HG03520 (cell line): Measurements from ENCODE around the gene TMEM214.

Source experiments
- ATAC-seq: cut with Tn5 transposase; IDR thresholded peaks from one replicate; pipeline ENCODE4 v1.9.1; 2021; ENCODE audit warnings: mild to moderate bottlenecking, moderate library complexity; ENCODE audit not compliant: unreplicated experiment

The TMEM214 gene, protein sequence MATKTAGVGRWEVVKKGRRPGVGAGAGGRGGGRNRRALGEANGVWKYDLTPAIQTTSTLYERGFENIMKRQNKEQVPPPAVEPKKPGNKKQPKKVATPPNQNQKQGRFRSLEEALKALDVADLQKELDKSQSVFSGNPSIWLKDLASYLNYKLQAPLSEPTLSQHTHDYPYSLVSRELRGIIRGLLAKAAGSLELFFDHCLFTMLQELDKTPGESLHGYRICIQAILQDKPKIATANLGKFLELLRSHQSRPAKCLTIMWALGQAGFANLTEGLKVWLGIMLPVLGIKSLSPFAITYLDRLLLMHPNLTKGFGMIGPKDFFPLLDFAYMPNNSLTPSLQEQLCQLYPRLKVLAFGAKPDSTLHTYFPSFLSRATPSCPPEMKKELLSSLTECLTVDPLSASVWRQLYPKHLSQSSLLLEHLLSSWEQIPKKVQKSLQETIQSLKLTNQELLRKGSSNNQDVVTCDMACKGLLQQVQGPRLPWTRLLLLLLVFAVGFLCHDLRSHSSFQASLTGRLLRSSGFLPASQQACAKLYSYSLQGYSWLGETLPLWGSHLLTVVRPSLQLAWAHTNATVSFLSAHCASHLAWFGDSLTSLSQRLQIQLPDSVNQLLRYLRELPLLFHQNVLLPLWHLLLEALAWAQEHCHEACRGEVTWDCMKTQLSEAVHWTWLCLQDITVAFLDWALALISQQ

DNA sequence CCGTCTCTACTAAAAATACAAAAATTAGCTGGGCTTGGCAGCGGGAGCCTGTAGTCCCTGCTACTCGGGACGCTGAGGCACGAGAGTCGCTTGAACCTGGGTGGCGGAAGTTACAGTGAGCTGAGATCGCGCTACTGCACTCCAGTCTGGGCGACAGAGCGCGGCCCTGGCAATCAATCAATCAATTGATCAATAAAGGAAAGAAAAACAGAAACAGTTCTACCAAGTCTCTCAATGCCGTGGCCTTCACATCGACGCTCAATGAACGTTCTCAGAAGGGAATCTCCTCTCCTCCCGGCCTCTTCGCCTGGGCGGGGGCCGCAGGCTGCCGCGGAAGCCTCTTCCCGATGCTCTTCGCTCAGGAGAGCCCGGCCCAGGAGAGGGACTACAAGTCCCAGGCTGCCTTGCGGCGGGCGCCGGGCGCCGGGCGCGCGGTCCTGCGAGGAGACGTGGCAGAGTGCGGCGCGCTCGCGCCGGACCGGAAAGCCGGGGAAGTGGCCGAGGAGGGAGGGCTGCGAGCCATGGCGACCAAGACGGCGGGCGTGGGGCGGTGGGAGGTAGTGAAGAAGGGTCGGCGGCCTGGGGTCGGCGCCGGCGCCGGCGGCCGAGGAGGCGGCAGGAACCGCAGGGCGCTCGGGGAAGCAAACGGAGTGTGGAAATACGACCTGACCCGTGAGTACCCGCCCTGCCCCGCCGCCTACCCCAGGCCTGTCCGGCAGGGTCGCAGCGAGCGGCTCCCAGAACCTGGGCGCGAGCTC is at the start of gene TMEM214:
TSS of gene TMEM214 (plus strand) at position 471 of the 758 bp plus-strand sequence. CDS start at position 522, 51 bp downstream.
- peak; percentile 83 for ATAC-seq

DNA sequence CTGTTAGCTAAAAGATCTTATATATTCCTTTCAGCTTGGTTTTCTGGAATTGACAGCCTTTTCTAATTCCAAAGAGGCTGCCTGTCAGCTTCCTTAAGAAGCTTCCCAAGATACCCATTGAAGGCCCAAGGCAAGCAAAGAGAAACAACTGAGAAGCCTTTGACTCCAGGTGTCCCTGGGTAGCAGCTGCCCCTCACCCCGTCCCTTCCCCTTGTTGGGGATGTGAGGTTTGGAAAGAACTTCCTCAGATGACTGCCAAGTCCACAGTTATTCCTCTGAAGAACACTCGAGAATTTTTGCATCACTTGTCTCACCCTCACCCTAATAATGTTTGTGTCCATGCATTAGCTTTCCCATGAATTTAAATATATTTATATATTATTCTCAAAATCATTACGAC is 49.0 kb upstream of the TMEM214 start:
- no peak for ATAC-seq

DNA sequence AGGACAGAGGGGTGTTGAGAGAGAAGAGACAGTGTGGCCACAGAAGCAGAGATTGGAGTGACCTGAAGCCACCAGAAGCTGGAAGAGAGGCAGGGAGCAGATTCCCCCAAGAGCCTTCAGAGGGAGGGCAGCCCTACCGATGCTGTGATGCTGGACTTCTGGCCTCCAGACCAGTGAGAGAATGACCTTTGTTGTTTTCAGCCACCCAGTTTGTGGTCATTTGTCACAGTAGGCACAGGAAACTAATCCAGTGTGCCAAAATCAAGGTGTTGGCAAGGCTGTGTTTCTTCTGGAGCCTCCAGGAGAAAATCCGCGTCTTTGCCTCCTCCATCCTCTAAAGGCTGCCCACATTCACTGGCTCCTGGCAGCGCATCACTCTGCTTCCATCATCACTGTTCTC is 47.0 kb upstream of the TMEM214 start:
- no peak for ATAC-seq

DNA sequence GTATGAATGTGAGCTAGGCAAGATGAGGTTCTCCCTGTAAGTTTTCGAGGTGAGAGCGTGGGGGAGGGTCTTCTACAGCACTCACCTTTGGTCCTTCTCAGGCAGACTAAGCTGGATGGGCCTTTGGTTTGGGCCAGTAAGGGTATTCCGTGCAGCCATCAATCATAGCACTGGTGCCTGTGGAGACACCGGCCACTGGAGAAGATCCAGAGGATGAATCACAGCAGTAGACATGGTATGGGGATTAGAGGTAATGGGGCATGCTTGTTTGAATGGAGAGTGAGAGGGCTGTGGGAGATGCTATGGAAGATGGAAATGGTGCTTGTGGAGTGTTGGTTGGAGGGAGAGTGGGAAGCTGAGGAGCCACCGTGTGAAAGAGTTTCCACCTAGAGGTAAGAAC is 46.2 kb upstream of the TMEM214 start:
- ATAC-seq: no peak

DNA sequence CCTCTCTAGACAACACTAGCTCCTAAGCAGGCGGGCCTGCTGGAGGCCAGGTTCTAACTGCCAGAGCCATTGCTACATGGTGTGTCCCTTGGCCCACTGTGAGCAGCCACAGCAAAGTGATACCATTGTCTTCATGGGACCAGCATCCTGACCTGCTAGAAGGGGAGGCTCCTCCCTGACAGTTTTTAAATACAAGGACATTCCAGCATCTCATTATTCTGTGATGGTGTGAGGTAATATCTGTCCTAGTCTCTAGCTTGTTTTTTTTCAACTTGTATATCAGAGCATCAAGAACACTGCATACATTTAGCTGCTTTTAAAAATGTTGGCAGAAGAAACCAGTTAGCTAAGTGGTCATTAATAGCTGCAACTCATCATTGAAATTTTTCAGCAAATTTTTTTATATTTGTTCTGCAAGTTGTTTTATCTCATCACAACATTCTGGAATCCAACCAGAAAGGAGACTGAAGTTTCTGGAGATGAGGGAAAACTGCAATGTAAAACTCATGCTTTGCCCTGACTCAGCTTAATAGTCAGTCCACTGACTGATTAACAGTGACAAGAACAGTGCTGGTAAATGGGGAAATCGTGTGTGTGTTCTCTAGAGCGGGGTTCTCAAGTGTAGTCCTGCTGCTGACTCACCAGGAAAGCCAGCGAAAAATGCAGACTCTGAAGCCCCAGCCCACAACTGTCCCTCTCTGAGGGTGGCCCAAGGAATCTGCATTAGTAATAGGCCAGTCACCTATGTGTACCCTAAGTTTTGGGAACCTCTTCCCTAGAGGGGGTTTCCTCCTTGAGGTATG is 44.5 kb upstream of the TMEM214 start:
- no peak for ATAC-seq

DNA sequence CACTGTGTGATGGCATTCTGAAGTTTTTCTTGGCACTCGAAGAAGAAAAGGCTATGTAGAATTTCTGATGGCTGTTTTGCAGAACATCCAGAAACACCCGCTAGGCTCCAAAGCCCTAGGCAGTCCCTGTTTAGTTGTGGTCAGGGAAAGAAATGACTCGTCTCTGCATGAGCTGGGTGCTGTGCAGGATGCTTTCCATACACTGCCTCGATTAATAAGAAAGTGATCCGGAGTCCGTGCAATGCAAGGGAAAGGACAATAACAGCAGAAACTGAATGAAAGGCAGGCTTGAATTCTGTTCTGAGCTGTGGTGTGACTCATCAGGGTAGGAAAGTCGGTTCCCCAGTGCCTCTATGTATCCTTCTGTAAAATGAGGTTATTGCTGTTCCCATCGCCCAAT is 43.6 kb upstream of the TMEM214 start:
- no peak for ATAC-seq

DNA sequence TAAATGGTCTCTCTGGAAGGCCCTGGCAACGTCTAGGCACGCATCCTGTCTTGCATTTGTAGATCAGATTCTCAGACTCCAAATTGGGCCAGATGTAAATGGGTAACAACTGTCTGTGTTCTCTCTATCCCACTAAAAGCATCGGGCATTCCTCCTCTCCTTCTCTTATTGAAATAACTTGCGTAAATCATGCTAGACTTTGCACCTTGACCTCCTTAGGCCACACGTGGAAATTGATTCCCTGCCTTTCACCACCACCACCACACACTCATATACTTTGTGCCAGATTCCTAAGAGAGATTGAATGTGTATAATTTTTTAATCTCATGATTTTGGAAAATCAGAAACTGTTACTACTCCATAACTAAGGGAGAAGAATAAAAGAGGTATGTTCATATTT is 41.0 kb upstream of the TMEM214 start:
- ATAC-seq: no peak

DNA sequence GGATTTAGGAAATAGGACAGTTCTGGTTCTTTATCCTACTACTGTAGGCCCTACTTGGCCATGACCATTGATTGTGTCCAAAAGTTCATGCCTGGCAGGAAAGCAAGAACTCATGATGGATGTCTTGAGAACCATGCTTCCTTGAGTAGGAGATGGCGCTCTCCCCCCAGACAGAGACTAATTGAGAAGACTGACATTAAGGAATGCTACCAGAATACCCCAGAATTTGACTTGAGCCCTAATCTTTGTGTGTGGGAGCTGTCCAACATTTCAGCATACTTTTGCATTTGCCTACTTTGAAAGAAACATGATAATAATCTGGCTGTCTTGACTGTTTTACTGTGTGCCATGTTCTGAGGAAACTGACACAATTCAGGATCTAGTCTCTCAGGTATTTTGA is 39.0 kb upstream of the TMEM214 start:
- ATAC-seq: no peak

DNA sequence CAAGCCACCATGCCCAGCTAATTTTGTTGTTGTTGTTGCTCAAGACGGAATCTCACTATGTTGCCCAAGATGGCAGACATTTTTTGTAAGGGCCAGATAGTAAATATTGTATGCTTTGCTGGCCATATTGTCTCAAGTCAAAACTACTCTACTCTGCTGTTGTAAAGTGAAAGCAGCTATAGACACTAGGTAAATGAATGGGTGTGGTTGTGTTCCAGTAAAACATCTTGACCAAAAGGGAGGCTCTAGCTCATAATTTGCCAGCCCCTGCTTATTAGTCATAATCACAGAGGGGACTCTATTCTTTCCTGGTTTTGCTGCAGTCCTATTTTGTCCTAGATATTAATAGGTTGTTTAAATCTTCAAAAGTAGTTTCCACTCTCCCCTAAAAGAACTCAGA is 37.8 kb upstream of the TMEM214 start:
- no peak for ATAC-seq

DNA sequence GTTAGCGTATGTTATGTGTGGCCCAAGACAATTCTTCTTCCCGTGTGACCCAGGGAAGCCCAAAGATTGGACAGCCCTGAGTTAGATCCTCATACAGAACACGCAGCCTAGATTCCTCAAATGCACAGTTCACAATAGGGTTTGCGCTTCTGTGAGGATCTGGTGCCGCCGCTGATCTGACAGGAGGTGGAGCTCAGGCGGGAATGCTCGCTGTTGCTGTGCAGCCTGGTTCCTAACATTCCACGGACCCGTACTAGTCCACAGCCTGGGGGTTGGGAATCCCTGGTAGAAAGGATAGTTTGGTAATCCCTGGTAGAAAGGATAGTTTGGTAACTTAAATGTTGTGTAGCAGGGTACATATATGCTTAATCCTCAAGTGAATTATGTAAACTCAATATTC is 35.4 kb upstream of the TMEM214 start:
- no peak for ATAC-seq

DNA sequence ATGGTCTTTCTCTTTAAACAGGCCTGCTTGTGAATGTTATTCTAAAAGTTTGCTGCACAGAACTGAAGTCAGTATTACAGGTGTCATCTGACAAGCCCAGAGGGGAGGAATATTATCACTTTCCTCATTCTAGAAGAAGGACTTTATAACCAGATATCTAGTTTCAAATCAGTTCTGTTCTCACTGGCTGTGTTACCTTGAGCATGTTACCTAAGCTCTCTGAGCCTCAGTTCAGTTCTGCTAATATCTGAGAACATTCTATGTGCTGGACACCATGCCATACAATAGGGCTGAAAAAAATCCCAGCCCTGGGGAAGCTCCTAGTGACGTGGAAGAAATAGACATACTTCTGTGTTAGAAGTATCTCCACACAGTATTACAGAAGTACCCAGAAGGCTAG is 34.4 kb upstream of the TMEM214 start:
- ATAC-seq: no peak

DNA sequence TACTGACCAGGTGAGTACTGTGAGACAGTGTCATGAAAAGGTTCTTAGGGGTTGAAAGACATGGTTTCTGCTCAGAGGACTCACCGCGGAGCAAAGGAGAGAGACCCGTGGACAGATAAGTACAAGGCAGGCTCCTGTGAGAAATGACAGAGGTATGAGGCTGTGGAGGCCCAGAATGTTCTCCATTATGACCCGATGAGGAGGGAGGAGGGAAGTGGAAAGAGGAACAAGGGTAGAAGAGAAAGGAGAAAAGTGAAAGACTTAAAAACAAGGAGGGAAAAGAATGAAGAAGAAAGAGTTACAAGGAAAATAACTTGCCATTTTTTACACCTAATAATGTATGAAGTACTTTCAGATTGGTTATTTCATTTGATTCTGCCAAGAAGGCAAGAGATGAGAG is 32.5 kb upstream of the TMEM214 start:
- ATAC-seq: no peak

DNA sequence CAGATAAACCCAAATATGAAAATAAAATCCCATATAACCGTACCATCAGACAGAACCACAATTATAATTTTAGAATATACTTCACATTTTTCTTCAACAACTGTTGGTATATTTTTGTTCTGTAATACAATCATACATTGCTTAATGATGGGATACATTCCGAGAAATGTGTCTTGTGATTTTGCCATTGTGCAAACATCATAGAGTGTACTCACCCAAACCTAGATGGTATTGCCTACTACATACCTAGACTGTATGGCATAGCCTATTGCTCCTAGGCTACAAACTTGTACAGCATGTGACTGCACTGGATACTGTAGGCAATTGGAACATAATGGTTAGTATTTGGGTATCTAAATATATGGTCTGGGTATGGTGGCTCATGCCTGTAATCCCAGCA is 31.8 kb upstream of the TMEM214 start:
- no peak for ATAC-seq

DNA sequence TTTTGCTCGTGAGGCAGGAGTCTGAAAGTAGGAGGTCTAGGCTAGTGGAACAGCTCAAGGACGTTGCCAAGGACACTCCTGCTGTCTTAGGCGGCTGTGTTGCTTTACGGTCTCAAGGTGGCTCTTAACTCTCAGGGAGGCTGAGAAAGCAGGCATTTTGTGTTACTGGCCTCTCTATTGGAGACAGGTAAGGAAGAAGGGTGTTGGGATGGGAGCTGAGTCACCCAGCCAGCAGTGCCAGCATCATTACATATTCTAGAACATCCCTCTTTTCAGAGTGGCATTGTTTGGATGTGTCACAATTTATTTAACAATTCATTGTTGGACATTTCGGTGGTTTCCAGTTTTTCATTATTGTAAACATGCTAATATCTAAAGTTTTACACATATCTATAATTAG is 30.8 kb upstream of the TMEM214 start:
- ATAC-seq: no peak

DNA sequence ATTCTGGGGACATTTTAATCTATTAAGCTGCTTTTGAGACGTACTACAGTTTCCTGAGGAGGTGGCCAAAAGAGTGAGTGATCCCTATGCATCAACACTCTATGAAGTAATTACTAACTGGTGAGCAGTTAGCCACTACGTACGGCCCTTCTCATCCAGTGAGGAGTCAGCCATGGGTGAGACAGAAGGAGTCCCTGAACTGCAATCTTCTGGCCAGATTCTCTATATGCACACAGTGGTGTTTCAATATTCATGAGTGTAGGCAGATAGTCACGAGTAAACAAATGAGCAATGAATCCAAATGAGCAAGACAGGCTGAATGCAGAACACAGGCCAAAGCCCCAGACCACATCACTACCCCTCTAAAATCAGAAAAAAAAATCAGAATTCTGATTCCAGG is 29.8 kb upstream of the TMEM214 start:
- ATAC-seq: no peak

DNA sequence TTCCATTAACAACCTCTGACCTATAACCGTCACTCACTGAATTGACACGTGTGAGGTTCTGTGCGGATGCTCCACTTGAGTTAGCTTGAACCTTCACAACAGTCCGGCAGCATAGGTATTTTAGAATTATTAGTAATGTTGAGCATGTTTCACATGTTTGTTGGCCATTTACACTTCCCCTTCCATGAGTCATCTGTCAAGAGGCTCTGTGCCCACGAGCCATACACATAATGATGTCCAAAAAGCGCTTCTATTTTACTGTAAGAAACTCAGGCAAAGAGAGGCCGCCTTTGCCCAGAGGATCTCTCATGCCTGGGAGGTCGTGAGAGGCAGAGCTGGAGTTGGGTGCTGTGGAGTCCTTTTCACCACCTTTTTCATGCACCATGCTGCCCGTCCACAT is 28.9 kb upstream of the TMEM214 start:
- ATAC-seq: no peak

DNA sequence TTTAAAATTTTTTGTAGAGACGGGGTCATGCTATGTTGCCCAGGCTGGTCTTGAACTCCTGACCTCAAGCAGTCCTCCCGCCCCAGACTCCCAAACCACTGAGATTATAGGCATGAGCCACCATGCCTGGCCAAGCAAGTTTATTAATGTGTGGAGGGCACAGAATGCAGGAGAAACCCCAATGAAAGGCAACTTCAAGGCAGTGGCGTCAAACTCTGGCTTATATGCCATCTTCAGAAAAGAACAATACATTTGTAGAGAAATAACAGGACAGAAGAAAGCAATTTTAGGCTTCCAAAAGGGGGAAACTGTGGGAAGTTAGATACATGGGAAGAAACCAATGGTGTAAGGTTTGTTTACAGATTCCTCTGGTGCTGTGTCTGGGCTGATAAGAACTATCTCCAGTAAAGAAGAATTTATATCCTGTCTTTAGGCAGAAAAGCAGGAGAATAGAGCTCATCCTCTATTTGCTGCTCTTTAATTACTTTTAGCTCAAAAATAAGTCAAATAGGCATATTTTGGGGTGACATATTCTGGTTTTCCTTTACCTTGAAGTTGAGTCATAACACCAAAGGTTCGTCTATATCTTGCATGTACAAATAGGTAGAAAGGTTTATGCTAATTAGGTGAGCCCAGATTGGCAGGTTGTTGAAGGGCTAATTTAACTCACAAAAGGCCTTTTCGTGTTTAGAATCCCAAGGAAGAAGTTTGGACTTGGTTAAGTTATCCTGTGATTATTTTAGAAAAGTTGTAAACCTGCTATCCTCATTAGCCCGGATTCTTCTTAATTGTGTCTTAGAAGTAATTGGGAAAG is 26.0 kb upstream of the TMEM214 start:
- no peak for ATAC-seq

DNA sequence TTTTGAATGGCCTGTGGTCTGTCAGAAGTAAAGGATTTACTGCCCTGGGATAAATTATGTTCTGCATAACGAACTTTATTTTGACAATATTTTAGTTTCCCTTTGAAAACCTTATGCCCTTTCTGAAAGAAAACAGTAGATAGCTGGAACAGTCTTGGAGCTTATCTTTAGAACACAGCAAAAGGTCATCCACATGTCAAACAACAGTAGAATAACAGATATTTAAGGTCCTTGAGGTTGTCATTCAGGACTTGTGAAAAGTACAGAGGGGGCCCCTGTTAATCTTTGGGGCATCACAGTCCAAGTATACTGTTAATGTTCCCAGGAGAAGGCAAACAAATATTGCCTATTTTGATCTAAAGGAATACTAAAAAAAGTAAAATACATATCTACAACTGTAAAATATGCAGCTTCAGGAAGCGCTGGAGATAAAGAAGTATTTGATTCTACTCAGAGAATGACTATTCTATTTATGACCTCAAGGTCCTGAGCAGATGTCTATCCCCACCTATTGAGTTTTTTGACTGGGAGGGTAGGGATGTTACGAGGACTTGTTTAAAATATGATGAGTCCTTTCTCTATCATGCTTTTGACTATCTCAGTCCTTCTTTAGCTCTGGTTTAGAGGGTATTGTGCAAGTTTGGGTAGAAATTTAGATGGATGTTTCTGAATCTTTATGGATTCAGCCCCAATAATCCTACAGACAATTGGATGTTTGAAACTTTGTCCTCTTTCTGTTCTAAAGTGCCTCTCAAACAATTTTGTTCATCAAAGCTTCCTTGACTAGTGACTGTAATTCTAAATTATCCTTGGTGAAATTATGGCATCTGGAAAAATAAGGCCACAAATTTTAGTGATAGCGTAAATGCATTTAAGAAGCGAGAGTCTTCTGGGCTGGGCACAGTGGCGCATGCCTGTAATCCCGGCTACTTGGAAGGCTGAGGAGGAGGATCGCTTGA is 25.1 kb upstream of the TMEM214 start:
- no peak for ATAC-seq

DNA sequence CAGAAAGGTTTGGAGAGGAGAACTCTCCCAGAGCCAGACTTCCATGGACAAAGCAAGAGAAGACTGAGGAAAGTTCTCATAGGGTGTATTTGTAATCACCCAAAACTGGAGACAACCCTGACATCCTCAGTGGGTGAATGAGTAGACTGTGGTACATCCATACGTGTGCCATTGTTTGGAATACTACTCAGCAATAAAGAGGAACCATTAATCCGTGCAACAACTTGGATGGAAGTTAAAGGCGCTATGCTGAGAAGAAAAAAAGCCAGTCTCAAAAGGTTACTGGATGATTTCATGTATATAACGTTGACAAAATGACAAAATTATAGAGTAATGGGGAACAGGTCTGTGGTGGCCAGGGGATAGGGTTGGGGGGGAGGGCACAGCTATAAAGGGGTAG is 24.1 kb upstream of the TMEM214 start:
- no peak for ATAC-seq
